H9 (cell line): ENCODE results near the gene MALRD1. TPM values are rescaled to one million over a fixed set of nuclear protein-coding genes. Genes with fewer than 3 reads are reported as not detected.

ENCODE experiments used
- DNase-seq: peaks from one replicate; pipeline ENCODE4 v3.0.0-alpha.2; 2017
- H2AFZ ChIP-seq: one replicate; pipeline ENCODE4 v1.6.1; 2013; ENCODE audit warnings: mild to moderate bottlenecking, low read length, control low read depth, moderate library complexity
- H2AK5ac ChIP-seq: 2 replicates; pipeline ENCODE4 v1.6.1; 2013; ENCODE audit warnings: low read length, control low read depth, mixed read lengths; ENCODE audit not compliant: insufficient read length
- H2BK120ac ChIP-seq: one replicate; pipeline ENCODE4 v1.6.1; 2013; ENCODE audit warnings: low read depth, mild to moderate bottlenecking, low read length, control low read depth, inconsistent platforms; ENCODE audit not compliant: poor library complexity, severe bottlenecking
- H2BK12ac ChIP-seq: 2 replicates; pipeline ENCODE4 v1.6.1; 2013; ENCODE audit warnings: low read length, control low read depth, mixed read lengths, low read depth; ENCODE audit not compliant: insufficient read length
- H2BK15ac ChIP-seq: 2 replicates; pipeline ENCODE4 v1.6.1; 2013; ENCODE audit warnings: low read depth, low read length, control low read depth
- H2BK20ac ChIP-seq: one replicate; pipeline ENCODE4 v1.6.1; 2013; ENCODE audit warnings: low read depth, mild to moderate bottlenecking, low read length, control low read depth, inconsistent platforms; ENCODE audit not compliant: poor library complexity, severe bottlenecking
- H2BK5ac ChIP-seq: 2 replicates; pipeline ENCODE4 v1.6.1; 2013; ENCODE audit warnings: low read length, control low read depth, mixed read lengths; ENCODE audit not compliant: insufficient read length
- H3K14ac ChIP-seq: 2 replicates; pipeline ENCODE4 v1.6.1; 2013; ENCODE audit warnings: low read length, control low read depth; ENCODE audit not compliant: insufficient read depth
- H3K18ac ChIP-seq: 2 replicates; pipeline ENCODE4 v1.6.1; 2013; ENCODE audit warnings: low read depth, mild to moderate bottlenecking, mixed read lengths, low read length, control low read depth; ENCODE audit not compliant: insufficient read length
- H3K23ac ChIP-seq: 2 replicates; pipeline ENCODE4 v1.6.1; 2013; ENCODE audit warnings: low read length, control low read depth, mixed read lengths, low read depth; ENCODE audit not compliant: insufficient read length
- H3K23me2 ChIP-seq: 2 replicates; pipeline ENCODE4 v1.6.1; 2013; ENCODE audit warnings: low read depth, mild to moderate bottlenecking, mixed read lengths, low read length, control low read depth; ENCODE audit not compliant: insufficient read length, poor library complexity, severe bottlenecking
- H3K27ac ChIP-seq: 2 replicates; pipeline ENCODE4 v1.5.1; 2013; ENCODE audit warnings: low read length, control low read depth, mixed read lengths, low read depth; ENCODE audit not compliant: insufficient read length
- H3K27me3 ChIP-seq: 2 replicates; pipeline ENCODE4 v1.6.1; 2013; ENCODE audit warnings: low read length, control low read depth, inconsistent platforms; ENCODE audit not compliant: insufficient read depth
- H3K4ac ChIP-seq: 2 replicates; pipeline ENCODE4 v1.6.1; 2013; ENCODE audit warnings: low read depth, mild to moderate bottlenecking, control low read depth, inconsistent platforms, low read length, moderate library complexity
- H3K4me1 ChIP-seq: 2 replicates; pipeline ENCODE4 v1.6.1; 2013; ENCODE audit warnings: low read length, control low read depth, inconsistent platforms; ENCODE audit not compliant: insufficient read depth
- H3K4me2 ChIP-seq: 2 replicates; pipeline ENCODE4 v1.6.1; 2013; ENCODE audit warnings: low read length, control low read depth, mixed read lengths; ENCODE audit not compliant: insufficient read length, insufficient read depth
- H3K56ac ChIP-seq: 2 replicates; pipeline ENCODE4 v1.6.1; 2013; ENCODE audit warnings: low read depth, mild to moderate bottlenecking, mixed read lengths, low read length, control low read depth; ENCODE audit not compliant: insufficient read length
- H3K79me1 ChIP-seq: 2 replicates; pipeline ENCODE4 v1.6.1; 2013; ENCODE audit warnings: low read depth, mild to moderate bottlenecking, moderate library complexity, low read length, control low read depth, inconsistent platforms; ENCODE audit not compliant: insufficient read depth, poor library complexity, severe bottlenecking
- H3K79me2 ChIP-seq: 2 replicates; pipeline ENCODE4 v1.6.1; 2013; ENCODE audit warnings: low read length, control low read depth, inconsistent platforms; ENCODE audit not compliant: insufficient read depth
- H3K9ac ChIP-seq: 2 replicates; pipeline ENCODE4 v1.6.1; 2013; ENCODE audit warnings: low read length, control low read depth, mixed read lengths; ENCODE audit not compliant: insufficient read length; ENCODE audit errors: extremely low read depth
- H3K9me3 ChIP-seq: one replicate; pipeline ENCODE4 v1.6.1; 2013; ENCODE audit warnings: low read depth, low read length, inconsistent platforms; ENCODE audit not compliant: control insufficient read depth
- H3T11ph ChIP-seq: one replicate; pipeline ENCODE4 v1.6.1; 2013; ENCODE audit warnings: mild to moderate bottlenecking, low read length, control low read depth, inconsistent platforms
- H4K20me1 ChIP-seq: one replicate; pipeline ENCODE4 v1.6.1; 2013; ENCODE audit not compliant: control insufficient read depth, insufficient read length, insufficient read depth
- H4K5ac ChIP-seq: 2 replicates; pipeline ENCODE4 v1.6.1; 2013; ENCODE audit warnings: low read depth, mild to moderate bottlenecking, mixed read lengths, low read length, control low read depth; ENCODE audit not compliant: insufficient read length
- H4K8ac ChIP-seq: replicated peaks from 2 replicates; pipeline ENCODE4 v1.6.1; 2013; ENCODE audit warnings: low read length, control low read depth, mixed read lengths, low read depth; ENCODE audit not compliant: insufficient read length
- H4K91ac ChIP-seq: 2 replicates; pipeline ENCODE4 v1.6.1; 2013; ENCODE audit warnings: low read depth, mild to moderate bottlenecking, moderate library complexity, mixed read lengths, low read length, control low read depth; ENCODE audit not compliant: insufficient read length
- H3K27ac Mint-ChIP-seq, 3 experiments: 2 replicates in 2 of 3; 3 replicates in 1 of 3; pipeline ENCODE4 v1.8.0; 2020 to 2021; ENCODE audit warnings: mixed read lengths in 3 of 3, mild to moderate bottlenecking in 1 of 3, moderate library complexity in 1 of 3
- H3K27me3 Mint-ChIP-seq: 2 replicates; pipeline ENCODE4 v1.8.0; 2021; ENCODE audit warnings: low read depth, mild to moderate bottlenecking, moderate library complexity, mixed read lengths
- H3K36me3 Mint-ChIP-seq, 3 experiments: 2 replicates in 2 of 3; 3 replicates in 1 of 3; pipeline ENCODE4 v1.8.0; 2020 to 2021; ENCODE audit warnings: low read depth in 3 of 3, mixed read lengths in 3 of 3; ENCODE audit not compliant: insufficient read depth in 1 of 3
- H3K4me1 Mint-ChIP-seq, 2 experiments: 2 replicates each; pipeline ENCODE4 v1.8.0; 2020; ENCODE audit warnings: mixed read lengths in 2 of 2
- H3K4me3 Mint-ChIP-seq, 2 experiments: 2 replicates in 1 of 2; 3 replicates in 1 of 2; pipeline ENCODE4 v1.8.0; 2020 to 2021; ENCODE audit warnings: mild to moderate bottlenecking in 2 of 2, mixed read lengths in 2 of 2, moderate library complexity in 1 of 2
- H3K9me3 Mint-ChIP-seq, 2 experiments: 2 replicates in 1 of 2; 3 replicates in 1 of 2; pipeline ENCODE4 v1.8.0; 2020; ENCODE audit warnings: mild to moderate bottlenecking in 2 of 2, mixed read lengths in 2 of 2, moderate library complexity in 1 of 2
- WGBS: extraction: QIAGEN DNeasy Blood & Tissue Kit; methylation state at CpG from one replicate; pipeline ENCODE4 v1.1.7; 2013; ENCODE audit warnings: missing lambda C conversion rate, low lambda C conversion rate, mixed read lengths; ENCODE audit not compliant: insufficient read length; ENCODE audit errors: extremely low coverage; 5-methylcytosine and 5-hydroxymethylcytosine counted together
- total RNA-seq: library from RNA; stranded (reverse); gene quantifications from 2 replicates; pipeline ENCODE4 v1.2.1, GENCODE V29; 2021
- TF ChIP-seq, protein P1 (sequence below): fragments of 200-600 bp; sonication (generic); conservative IDR thresholded peaks from 3 replicates; pipeline ENCODE4 v1.8.0; 2021; ENCODE audit warnings: antibody characterized with exemption, mild to moderate bottlenecking

The MALRD1 gene
- total RNA-seq, 1 experiment from 2014 or later, result 0.20 TPM

DNA sequence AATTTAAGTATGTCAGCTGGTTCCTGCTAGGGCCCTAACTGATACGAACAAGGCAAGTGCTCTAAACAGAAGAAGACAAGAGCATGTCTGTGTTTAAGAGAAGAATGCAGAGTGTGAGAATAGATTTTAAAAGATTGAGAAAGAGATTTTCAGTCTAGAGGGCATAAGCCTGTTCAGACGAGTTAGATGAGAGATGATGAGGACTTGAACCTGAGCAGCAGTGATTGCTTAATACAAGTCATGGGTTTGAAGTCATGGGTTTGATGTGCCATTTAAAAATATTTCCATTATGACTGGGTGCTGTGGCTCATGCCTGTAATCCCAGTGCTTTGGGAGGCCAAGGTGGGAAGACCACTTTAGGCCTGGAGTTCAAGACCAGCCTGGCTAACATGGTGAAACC, 658.8 kb downstream of the MALRD1 start:
- H3K18ac ChIP-seq, result no peak overlapping the region
- no peak overlapping the region for H2BK120ac ChIP-seq
- H2BK12ac ChIP-seq, result no peak overlapping the region
- no peaks in the 10 kb centered on the region for H3K79me1 ChIP-seq
- H2BK5ac ChIP-seq, result no peak overlapping the region
- TF ChIP-seq, protein P1, sequence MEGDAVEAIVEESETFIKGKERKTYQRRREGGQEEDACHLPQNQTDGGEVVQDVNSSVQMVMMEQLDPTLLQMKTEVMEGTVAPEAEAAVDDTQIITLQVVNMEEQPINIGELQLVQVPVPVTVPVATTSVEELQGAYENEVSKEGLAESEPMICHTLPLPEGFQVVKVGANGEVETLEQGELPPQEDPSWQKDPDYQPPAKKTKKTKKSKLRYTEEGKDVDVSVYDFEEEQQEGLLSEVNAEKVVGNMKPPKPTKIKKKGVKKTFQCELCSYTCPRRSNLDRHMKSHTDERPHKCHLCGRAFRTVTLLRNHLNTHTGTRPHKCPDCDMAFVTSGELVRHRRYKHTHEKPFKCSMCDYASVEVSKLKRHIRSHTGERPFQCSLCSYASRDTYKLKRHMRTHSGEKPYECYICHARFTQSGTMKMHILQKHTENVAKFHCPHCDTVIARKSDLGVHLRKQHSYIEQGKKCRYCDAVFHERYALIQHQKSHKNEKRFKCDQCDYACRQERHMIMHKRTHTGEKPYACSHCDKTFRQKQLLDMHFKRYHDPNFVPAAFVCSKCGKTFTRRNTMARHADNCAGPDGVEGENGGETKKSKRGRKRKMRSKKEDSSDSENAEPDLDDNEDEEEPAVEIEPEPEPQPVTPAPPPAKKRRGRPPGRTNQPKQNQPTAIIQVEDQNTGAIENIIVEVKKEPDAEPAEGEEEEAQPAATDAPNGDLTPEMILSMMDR, result no peak
- Mint-ChIP-seq H3K27ac (no peak overlapping the region), H3K4me1 (peaks cover 0 to 2% of the 10 kb centered on the region in 2 experiments; a peak in 1 of 4 replicates), H3K9me3 (peaks cover 8 to 10% of the 10 kb centered on the region in 2 experiments), H3K27me3 (no peaks in the 10 kb centered on the region), H3K36me3 (peaks cover 6 to 9% (median 7%) of the 10 kb centered on the region in 3 experiments; a peak in 6 of 7 replicates), H3K4me3 (no peak overlapping the region)
- no peaks in the 10 kb centered on the region for H3K79me2 ChIP-seq
- no CpG with 5 or more reads among the region's 2 CpGs for WGBS
- no peak overlapping the region for H3K23ac ChIP-seq
- H2BK15ac ChIP-seq, result no peak overlapping the region
- no peak overlapping the region for H2AFZ ChIP-seq
- DNase-seq, result no peak
- H3T11ph ChIP-seq, result no peak overlapping the region
- no peak overlapping the region for H3K9ac ChIP-seq
- no peaks in the 10 kb centered on the region for H3K23me2 ChIP-seq
- no peaks in the 10 kb centered on the region; the same call in 1 of the 2 replicates for H3K27me3 ChIP-seq
- no peak overlapping the region for H3K56ac ChIP-seq
- no peak overlapping the region for H3K4ac ChIP-seq
- H4K5ac ChIP-seq, result no peak overlapping the region
- no peak overlapping the region for H3K27ac ChIP-seq
- no peaks in the 10 kb centered on the region for H3K9me3 ChIP-seq
- no peak overlapping the region for H2AK5ac ChIP-seq
- no peak overlapping the region for H2BK20ac ChIP-seq
- no peaks in the 10 kb centered on the region for H4K20me1 ChIP-seq
- H3K4me2 ChIP-seq, result no peak overlapping the region
- H3K14ac ChIP-seq, result no peak overlapping the region
- no peak overlapping the region for H4K91ac ChIP-seq
- no peaks in the 10 kb centered on the region for H3K4me1 ChIP-seq
- H4K8ac ChIP-seq, result no peak overlapping the region
